Activated naive CD8-positive, alpha-beta T cell treated with anti-CD3 and anti-CD28 coated beads, Interleukin-2, amount 10 ng/mL, durations not matched to agents 7 days and 5 days (primary cell): Measurements from ENCODE around the gene MCM3AP. TPM values are rescaled to one million over a fixed set of nuclear protein-coding genes. Genes with fewer than 3 reads are reported as not detected.
A peak's percentile ranks its signal among the peaks of the same experiment; 100 is the strongest.

Experiments used
- ATAC-seq: fragments of 150-1000 bp; cut with Tn5 transposase; one replicate; pipeline ENCODE4 v1.10.0; 2021; ENCODE audit warnings: low read depth, moderate library complexity
- POLR2A ChIA-PET: fragments of 350-600 bp; sonication (Branson Sonifier 250); formaldehyde crosslinking; loops from one replicate; lab custom pipeline; 2021; ENCODE audit warnings: antibody characterized with exemption; lab: Charles Lee
- DNase-seq: peaks from one replicate; pipeline ENCODE4 v3.0.0; 2021
- H3K27ac Mint-ChIP-seq: one replicate; pipeline ENCODE4 v1.8.0; 2022; ENCODE audit warnings: mild to moderate bottlenecking, mixed read lengths
- H3K27me3 Mint-ChIP-seq: one replicate; pipeline ENCODE4 v1.8.0; 2022; ENCODE audit warnings: mild to moderate bottlenecking, moderate library complexity, mixed read lengths
- H3K36me3 Mint-ChIP-seq: one replicate; pipeline ENCODE4 v1.8.0; 2021; ENCODE audit warnings: mild to moderate bottlenecking, mixed read lengths
- H3K4me1 Mint-ChIP-seq: one replicate; pipeline ENCODE4 v1.8.0; 2021; ENCODE audit warnings: mixed read lengths
- H3K4me3 Mint-ChIP-seq: one replicate; pipeline ENCODE4 v1.8.0; 2022; ENCODE audit warnings: mild to moderate bottlenecking, moderate library complexity, mixed read lengths
- H3K9me3 Mint-ChIP-seq: one replicate; pipeline ENCODE4 v1.8.0; 2021; ENCODE audit warnings: mixed read lengths
- total RNA-seq, 2 experiments: library from RNA; stranded (reverse); gene quantifications; one replicate each; pipeline ENCODE4 v1.2.3, GENCODE V29; 2021

The MCM3AP gene
- total RNA-seq, 2 experiments from 2014 or later: 130 to 150 TPM

GRCh38 chr21:46191257-46191685 is 94.1 kb downstream of the MCM3AP start:
- no peaks in the 10 kb centered on the region for H3K9me3 Mint-ChIP-seq
- POLR2A ChIA-PET: interaction anchor here (0.7 kb wide), 1 partner anchor 189 kb away, joined by 3 read pairs; no protein-coding TSS in a partner anchor
- no peak for ATAC-seq
- no peak overlapping the region for H3K27ac Mint-ChIP-seq
- peaks cover 12% of the 10 kb centered on the region for H3K36me3 Mint-ChIP-seq
- no peaks in the 10 kb centered on the region for H3K27me3 Mint-ChIP-seq
- no peak for DNase-seq
- H3K4me1 Mint-ChIP-seq: no peaks in the 10 kb centered on the region
- H3K4me3 Mint-ChIP-seq: no peak overlapping the region

- Mint-ChIP-seq H3K4me3 (no peak overlapping the region), H3K27ac (no peak overlapping the region), H3K27me3 (no peaks in the 10 kb centered on the region), H3K36me3 (peaks cover 12% of the 10 kb centered on the region), H3K9me3 (no peaks in the 10 kb centered on the region), H3K4me1 (peaks cover 3% of the 10 kb centered on the region)
- ATAC-seq (no peak), DNase-seq (no peak)
- POLR2A ChIA-PET: no interaction called here
Observed at GRCh38 chr21:46190491-46191131, 94.8 kb downstream of the MCM3AP start.

GRCh38 chr21:46189959-46190490 is 95.4 kb downstream of the MCM3AP start:
- no peak for ATAC-seq
- no peak overlapping the region for H3K27ac Mint-ChIP-seq
- no peak overlapping the region for H3K4me3 Mint-ChIP-seq
- POLR2A ChIA-PET: no interaction called here
- DNase-seq: no peak
- peaks cover 12% of the 10 kb centered on the region for H3K36me3 Mint-ChIP-seq
- no peaks in the 10 kb centered on the region for H3K27me3 Mint-ChIP-seq
- peaks cover 6% of the 10 kb centered on the region for H3K4me1 Mint-ChIP-seq
- H3K9me3 Mint-ChIP-seq: no peaks in the 10 kb centered on the region

- Mint-ChIP-seq H3K36me3 (peaks cover 12% of the 10 kb centered on the region), H3K4me1 (peaks cover 10% of the 10 kb centered on the region), H3K27ac (no peak overlapping the region), H3K9me3 (no peaks in the 10 kb centered on the region), H3K4me3 (no peak overlapping the region), H3K27me3 (no peaks in the 10 kb centered on the region)
- DNase-seq: no peak
- ATAC-seq: no peak
- POLR2A ChIA-PET: no interaction called here
Observed at GRCh38 chr21:46189213-46189958, 96.0 kb downstream of the MCM3AP start.

GRCh38 chr21:46188226-46189212 is 96.9 kb downstream of the MCM3AP start:
- Mint-ChIP-seq H3K9me3 (no peaks in the 10 kb centered on the region), H3K4me3 (no peak overlapping the region), H3K36me3 (peaks cover 3% of the 10 kb centered on the region), H3K27me3 (no peaks in the 10 kb centered on the region), H3K4me1 (peaks cover 12% of the 10 kb centered on the region), H3K27ac (no peak overlapping the region)
- DNase-seq: no peak
- no peak for ATAC-seq
- POLR2A ChIA-PET: no interaction called here

- Mint-ChIP-seq H3K9me3 (no peaks in the 10 kb centered on the region), H3K36me3 (no peaks in the 10 kb centered on the region), H3K27me3 (no peaks in the 10 kb centered on the region), H3K4me1 (peaks cover 12% of the 10 kb centered on the region), H3K4me3 (no peak overlapping the region), H3K27ac (no peak overlapping the region)
- no peak for ATAC-seq
- POLR2A ChIA-PET: no interaction called here
- no peak for DNase-seq
Observed at GRCh38 chr21:46187814-46188213, 97.6 kb downstream of the MCM3AP start.

GRCh38 chr21:46187261-46187660 is 98.2 kb downstream of the MCM3AP start:
- H3K27ac Mint-ChIP-seq: no peak overlapping the region
- ATAC-seq (no peak), DNase-seq (no peak)
- POLR2A ChIA-PET: no interaction called here
- no peaks in the 10 kb centered on the region for H3K36me3 Mint-ChIP-seq
- no peak overlapping the region for H3K4me3 Mint-ChIP-seq
- H3K27me3 Mint-ChIP-seq: no peaks in the 10 kb centered on the region
- peaks cover 12% of the 10 kb centered on the region for H3K4me1 Mint-ChIP-seq
- no peaks in the 10 kb centered on the region for H3K9me3 Mint-ChIP-seq

- Mint-ChIP-seq H3K36me3 (no peaks in the 10 kb centered on the region), H3K4me1 (peaks cover 12% of the 10 kb centered on the region), H3K9me3 (no peaks in the 10 kb centered on the region), H3K27ac (no peak overlapping the region), H3K27me3 (no peaks in the 10 kb centered on the region), H3K4me3 (peak overlapping the region; percentile 87)
- POLR2A ChIA-PET: no interaction called here
- DNase-seq (no peak), ATAC-seq (no peak)
Observed at GRCh38 chr21:46185716-46186115, 99.7 kb downstream of the MCM3AP start.

Other genes with a start within 250 kb of the MCM3AP start
- gene COL6A2, start 187.5 kb downstream of the MCM3AP start, total RNA-seq: 10 to 100 TPM; 23.8 to 23.9 TPM
- gene FTCD, start 130.0 kb downstream of the MCM3AP start, total RNA-seq: 1 to 10 TPM in 1 of 2 experiments, under 1 TPM in 1; 0.65 to 1.3 TPM
- gene SPATC1L, start 101.2 kb downstream of the MCM3AP start, total RNA-seq: 1 to 10 TPM; 7.6 to 8.9 TPM
- gene LSS, start 56.8 kb downstream of the MCM3AP start, total RNA-seq: 10 to 100 TPM; 57.6 to 66.7 TPM
- gene YBEY, start 731 bp upstream of the MCM3AP start, total RNA-seq: 10 to 100 TPM in 1 of 2 experiments, 1 to 10 TPM in 1; 9.6 to 10.7 TPM
- 10 to 100 TPM; 50.1 to 53.9 TPM for gene C21orf58, start 38.3 kb upstream of the MCM3AP start, total RNA-seq
- gene PCNT, start 38.5 kb upstream of the MCM3AP start, total RNA-seq: 10 to 100 TPM; 85.4 to 86.1 TPM
- 10 to 100 TPM; 78.7 to 78.8 TPM for gene DIP2A, start 173.3 kb upstream of the MCM3AP start, total RNA-seq